Mesothelial cell of epicardium (in vitro differentiated cells): ENCODE measurements around the gene SCGB3A1. TPM values are rescaled to one million over a fixed set of nuclear protein-coding genes. Genes with fewer than 3 reads are reported as not detected.

Source experiments
- DNase-seq, 2 experiments: peaks; one replicate each; pipeline ENCODE4 v3.0.0; 2021; ENCODE audit warnings: low spot score in 2 of 2; ENCODE audit not compliant: unreplicated experiment in 2 of 2
- H3K27ac Mint-ChIP-seq: 2 replicates; pipeline ENCODE4 v1.8.0; 2021; ENCODE audit warnings: mixed read lengths
- H3K27me3 Mint-ChIP-seq: 2 replicates; pipeline ENCODE4 v1.8.0; 2021; ENCODE audit warnings: low read depth, mixed read lengths
- H3K36me3 Mint-ChIP-seq: 2 replicates; pipeline ENCODE4 v1.8.0; 2021; ENCODE audit warnings: mixed read lengths
- H3K4me1 Mint-ChIP-seq: 2 replicates; pipeline ENCODE4 v1.8.0; 2021; ENCODE audit warnings: mixed read lengths
- H3K4me3 Mint-ChIP-seq: 2 replicates; pipeline ENCODE4 v1.8.0; 2021; ENCODE audit warnings: mild to moderate bottlenecking, moderate library complexity, mixed read lengths
- H3K9me3 Mint-ChIP-seq: 2 replicates; pipeline ENCODE4 v1.8.0; 2021; ENCODE audit warnings: mixed read lengths
- total RNA-seq: library from RNA; stranded (reverse); gene quantifications from 3 replicates; pipeline ENCODE4 v1.2.1, GENCODE V29; 2021
- TF ChIP-seq, protein P1 (sequence below): fragments of 200-600 bp; sonication (generic); IDR thresholded peaks from one replicate; pipeline ENCODE4 v1.5.0; 2021; ENCODE audit warnings: antibody characterized with exemption; ENCODE audit not compliant: unreplicated experiment

SCGB3A1 gene
- total RNA-seq, 1 donor from 2014 or later: 0.63 TPM

GRCh38 chr5:180594311-180595045 lies 3.2 kb upstream of the SCGB3A1 start:
- Mint-ChIP-seq H3K4me3 (no peak overlapping the region), H3K27me3 (peaks cover 39% of the 10 kb centered on the region), H3K27ac (no peak overlapping the region), H3K4me1 (peaks cover 10% of the 10 kb centered on the region), H3K36me3 (no peaks in the 10 kb centered on the region), H3K9me3 (no peaks in the 10 kb centered on the region)
- TF ChIP-seq, protein P1, sequence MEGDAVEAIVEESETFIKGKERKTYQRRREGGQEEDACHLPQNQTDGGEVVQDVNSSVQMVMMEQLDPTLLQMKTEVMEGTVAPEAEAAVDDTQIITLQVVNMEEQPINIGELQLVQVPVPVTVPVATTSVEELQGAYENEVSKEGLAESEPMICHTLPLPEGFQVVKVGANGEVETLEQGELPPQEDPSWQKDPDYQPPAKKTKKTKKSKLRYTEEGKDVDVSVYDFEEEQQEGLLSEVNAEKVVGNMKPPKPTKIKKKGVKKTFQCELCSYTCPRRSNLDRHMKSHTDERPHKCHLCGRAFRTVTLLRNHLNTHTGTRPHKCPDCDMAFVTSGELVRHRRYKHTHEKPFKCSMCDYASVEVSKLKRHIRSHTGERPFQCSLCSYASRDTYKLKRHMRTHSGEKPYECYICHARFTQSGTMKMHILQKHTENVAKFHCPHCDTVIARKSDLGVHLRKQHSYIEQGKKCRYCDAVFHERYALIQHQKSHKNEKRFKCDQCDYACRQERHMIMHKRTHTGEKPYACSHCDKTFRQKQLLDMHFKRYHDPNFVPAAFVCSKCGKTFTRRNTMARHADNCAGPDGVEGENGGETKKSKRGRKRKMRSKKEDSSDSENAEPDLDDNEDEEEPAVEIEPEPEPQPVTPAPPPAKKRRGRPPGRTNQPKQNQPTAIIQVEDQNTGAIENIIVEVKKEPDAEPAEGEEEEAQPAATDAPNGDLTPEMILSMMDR: no peak
- no peak for DNase-seq

DNA sequence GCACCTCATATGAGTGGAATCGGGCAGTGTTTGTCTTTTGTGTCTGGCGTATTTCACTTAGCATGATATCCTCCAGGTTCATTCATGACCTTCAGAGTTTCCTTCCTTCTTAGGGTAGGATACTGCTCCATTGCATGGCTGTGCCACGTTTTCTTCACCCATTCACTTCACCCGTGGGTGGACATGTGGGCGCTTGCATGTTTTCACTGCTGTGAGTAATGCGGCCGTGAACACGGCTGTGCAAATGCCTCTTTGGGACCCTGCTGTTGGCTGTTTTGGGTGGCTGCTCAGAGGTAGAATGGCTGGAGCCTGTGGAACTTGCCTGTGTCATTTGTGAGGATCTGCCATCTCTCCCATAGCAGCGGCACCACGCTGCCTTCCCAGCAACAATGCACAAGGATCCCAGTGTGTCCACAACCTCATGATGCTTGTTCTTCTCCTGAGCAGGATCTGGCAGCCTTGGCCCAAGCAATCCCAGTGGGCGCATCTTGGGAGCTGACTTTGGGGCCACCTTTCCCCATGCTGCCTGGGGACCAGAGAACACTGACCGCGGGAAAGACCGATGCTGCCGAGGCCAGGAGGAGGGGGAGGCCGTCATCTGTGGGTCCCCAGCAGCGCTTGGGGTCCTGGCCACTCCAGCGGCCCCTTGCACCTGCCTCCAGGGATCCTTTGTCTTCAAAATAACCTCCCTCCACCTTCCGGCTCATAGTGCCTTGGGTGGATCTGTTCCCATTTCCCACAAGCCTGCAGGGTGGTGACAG lies 2.3 kb upstream of the SCGB3A1 start:
- Mint-ChIP-seq H3K36me3 (no peaks in the 10 kb centered on the region), H3K9me3 (no peaks in the 10 kb centered on the region), H3K4me3 (no peak overlapping the region), H3K27ac (no peak overlapping the region), H3K4me1 (peaks cover 11% of the 10 kb centered on the region), H3K27me3 (peaks cover 47% of the 10 kb centered on the region)
- DNase-seq: no peak
- TF ChIP-seq, protein P1: no peak

- Mint-ChIP-seq H3K4me3 (peak overlapping the region; percentile 60), H3K36me3 (no peaks in the 10 kb centered on the region), H3K9me3 (no peaks in the 10 kb centered on the region), H3K4me1 (peaks cover 11% of the 10 kb centered on the region), H3K27me3 (peaks cover 61% of the 10 kb centered on the region), H3K27ac (no peak overlapping the region)
- TF ChIP-seq, protein P1: no peak
- DNase-seq: no peak
Observed at GRCh38 chr5:180592176-180592575, 877 bp upstream of the SCGB3A1 start.

DNA sequence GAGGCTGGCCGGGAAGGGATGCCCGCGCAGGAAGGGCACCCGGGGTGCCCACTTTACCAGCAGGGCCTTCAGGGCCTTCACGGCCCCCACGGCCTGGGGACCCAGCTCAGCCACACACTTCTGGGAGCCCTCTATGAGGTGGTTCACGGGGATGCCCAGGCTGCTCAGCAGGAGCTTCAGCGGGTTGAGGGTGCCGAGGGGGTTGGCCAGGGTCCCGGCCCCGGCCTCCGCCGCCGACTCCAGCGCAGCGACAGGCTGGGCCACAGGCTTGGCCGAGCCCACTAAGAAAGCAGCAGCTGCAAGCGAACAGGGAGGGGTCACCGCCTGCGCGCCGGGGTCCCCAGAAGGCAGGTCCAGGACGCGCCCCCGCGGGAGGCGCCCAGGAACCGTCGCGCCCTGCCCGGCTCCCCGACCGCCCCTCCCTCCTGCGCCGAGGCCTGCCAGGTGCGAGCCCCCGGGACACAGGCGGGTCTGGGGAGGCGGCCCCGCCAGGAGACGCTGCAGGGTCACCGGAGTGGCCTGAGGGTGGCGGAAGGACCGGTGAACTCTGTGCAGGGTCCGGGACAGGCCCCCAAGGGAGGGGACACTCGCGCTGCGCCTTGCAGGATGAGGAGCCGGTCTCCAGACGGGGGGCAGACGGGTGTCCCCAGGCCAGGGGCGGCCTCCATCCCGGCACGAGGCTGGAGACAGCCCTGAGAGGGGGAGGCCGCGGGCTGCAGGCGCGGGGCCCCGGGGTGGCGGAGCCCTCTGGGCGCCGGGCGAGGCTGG lies 572 bp downstream of the SCGB3A1 start:
- no peak for DNase-seq
- Mint-ChIP-seq H3K4me1 (peaks cover 11% of the 10 kb centered on the region), H3K4me3 (peak overlapping the region; percentile 37), H3K36me3 (no peaks in the 10 kb centered on the region), H3K27me3 (peaks cover 74% of the 10 kb centered on the region), H3K9me3 (peaks cover 7% of the 10 kb centered on the region), H3K27ac (no peak overlapping the region)
- TF ChIP-seq, protein P1: no peak

DNA sequence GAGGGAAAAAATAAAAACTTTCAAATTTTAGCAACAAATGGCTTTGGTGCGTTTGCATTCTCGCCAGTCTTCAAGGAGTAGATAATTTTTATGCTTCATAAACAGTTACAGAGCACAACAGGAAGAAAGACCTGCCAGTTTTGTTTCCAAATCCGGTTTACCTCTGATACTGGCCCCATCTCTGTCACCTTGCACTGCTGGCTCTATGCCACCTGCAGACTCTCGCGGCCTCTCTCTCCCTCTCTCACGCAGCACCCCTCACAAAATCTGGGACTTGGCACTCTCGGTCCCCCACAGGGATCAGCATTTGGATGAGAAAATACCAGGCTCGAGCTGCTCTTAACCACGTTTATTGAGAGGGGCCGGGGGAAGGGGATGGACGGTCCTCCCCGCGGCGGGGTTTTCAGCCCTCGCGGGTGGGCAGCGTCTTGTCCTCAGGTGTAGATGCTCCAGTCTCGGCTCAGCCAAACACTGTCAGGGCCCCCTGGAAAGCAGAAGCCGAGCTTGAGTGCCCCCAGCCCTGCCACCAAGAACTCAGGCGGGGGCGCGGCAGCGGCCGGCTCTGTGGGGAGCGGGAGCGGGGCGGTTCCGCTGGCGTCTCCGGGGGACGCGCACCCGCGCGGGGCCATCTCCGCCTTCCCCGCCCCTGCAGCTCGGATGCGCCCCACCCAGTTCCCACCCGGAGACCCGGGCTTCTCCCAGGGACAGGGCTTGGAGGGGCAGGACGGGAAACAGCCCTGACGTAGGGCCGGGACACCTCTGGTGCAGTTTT lies 1.3 kb downstream of the SCGB3A1 start:
- DNase-seq: no peak
- TF ChIP-seq, protein P1: no peak
- Mint-ChIP-seq H3K4me1 (peaks cover 11% of the 10 kb centered on the region), H3K36me3 (no peaks in the 10 kb centered on the region), H3K9me3 (peaks cover 15% of the 10 kb centered on the region), H3K27me3 (peaks cover 81% of the 10 kb centered on the region), H3K4me3 (peak overlapping the region; percentile 47), H3K27ac (no peak overlapping the region)
